ENCODE measurements around the gene TFPI2. TPM values are rescaled to one million over a fixed set of nuclear protein-coding genes. Genes with fewer than 3 reads are reported as not detected.

TFPI2 gene
- total RNA-seq (2022) = not detected in 2 replicates
- Bru-seq, nascent RNA = not detected
- BruChase-seq, experiment 1, labeled RNA remaining after a 2-hour chase = not detected
- not detected for BruChase-seq, experiment 2, labeled RNA remaining after a 6-hour chase
- long read RNA-seq, partial matches to known transcripts = 0 of 1 reads
- long read RNA-seq, other reads (novel, unspliced or antisense) = 0 of 1 reads

- Histone ChIP-seq H3K4me1 (no peaks in the 10 kb centered on the region), H3K9me3 (no peaks in the 10 kb centered on the region), H3K36me3 (ENCODE audit: control insufficient read depth, insufficient read depth, low read length) (no peaks in the 10 kb centered on the region), H3K27me3 (replicated peaks; ENCODE audit: control insufficient read depth, insufficient read depth, low read length) (no peaks in the 10 kb centered on the region), H3K4me3 (ENCODE audit: low read depth, low read length) (no peak within 1 kb of the TSS)
- no peak for DNase-seq
- peaks cover 12% of the 10 kb centered on the region for H3K27me3 Mint-ChIP-seq (ENCODE audit: insufficient read depth, unreplicated experiment)
- no peak for TF ChIP-seq CTCF (IDR thresholded peaks at IDR 0.05; ENCODE audit: insufficient read depth in 1 of 2, low read depth in 1 of 2, low read length in 1 of 2, severe bottlenecking in 1 of 2, unreplicated experiment in 1 of 2)
- POLR2A ChIA-PET = no interaction called here
- no peak within 1 kb of the TSS for H3K4me3 Mint-ChIP-seq (ENCODE audit: unreplicated experiment)
- no peaks in the 10 kb centered on the region for H3K9me3 Mint-ChIP-seq (ENCODE audit: unreplicated experiment)
- intact Hi-C loops (cut with micrococcal nuclease; ENCODE audit: unreplicated experiment) = no loop called here
- no peaks in the 10 kb centered on the region for H3K36me3 Mint-ChIP-seq (ENCODE audit: insufficient read depth, unreplicated experiment)
- no peaks in the 10 kb centered on the region for H3K4me1 Mint-ChIP-seq (ENCODE audit: low read depth, unreplicated experiment)
- no peak within 1 kb of the TSS for H3K27ac Mint-ChIP-seq (ENCODE audit: unreplicated experiment)
- CTCF ChIA-PET = no interaction called here
- BruUV-seq (replicated peaks) = no TSS peak
Measured at GRCh38 chr7:93890464-93891068, at the start of gene TFPI2. TSS of gene TFPI2 (minus strand) at chr7:93890753. CDS start at chr7:93890678, 75 bp downstream.

- Histone ChIP-seq H3K4me3 (ENCODE audit: low read depth, low read length) (no peak overlapping the region), H3K27me3 (replicated peaks; ENCODE audit: control insufficient read depth, insufficient read depth, low read length) (no peaks in the 10 kb centered on the region), H3K36me3 (ENCODE audit: control insufficient read depth, insufficient read depth, low read length) (no peaks in the 10 kb centered on the region), H3K4me1 (no peaks in the 10 kb centered on the region), H3K9me3 (no peaks in the 10 kb centered on the region)
- intact Hi-C loops (cut with micrococcal nuclease; ENCODE audit: unreplicated experiment) = no loop called here
- Mint-ChIP-seq H3K36me3 (ENCODE audit: insufficient read depth, unreplicated experiment) (no peaks in the 10 kb centered on the region), H3K27me3 (ENCODE audit: insufficient read depth, unreplicated experiment) (peaks cover 17% of the 10 kb centered on the region), H3K4me3 (ENCODE audit: unreplicated experiment) (no peak overlapping the region), H3K9me3 (ENCODE audit: unreplicated experiment) (no peaks in the 10 kb centered on the region), H3K27ac (ENCODE audit: unreplicated experiment) (no peak overlapping the region), H3K4me1 (ENCODE audit: low read depth, unreplicated experiment) (no peaks in the 10 kb centered on the region)
- TF ChIP-seq CTCF (IDR thresholded peaks at IDR 0.05; ENCODE audit: insufficient read depth in 1 of 2, low read depth in 1 of 2, low read length in 1 of 2, severe bottlenecking in 1 of 2, unreplicated experiment in 1 of 2) = no peak
- CTCF ChIA-PET = no interaction called here
- DNase-seq = no peak
- no TSS peak for BruUV-seq (replicated peaks)
- POLR2A ChIA-PET = no interaction called here
Measured at GRCh38 chr7:93938293-93938692, 47.7 kb upstream of the TFPI2 start.

- TF ChIP-seq CTCF (IDR thresholded peaks at IDR 0.05; ENCODE audit: insufficient read depth in 1 of 2, low read depth in 1 of 2, low read length in 1 of 2, severe bottlenecking in 1 of 2, unreplicated experiment in 1 of 2) = no peak
- Mint-ChIP-seq H3K9me3 (ENCODE audit: unreplicated experiment) (no peaks in the 10 kb centered on the region), H3K27me3 (ENCODE audit: insufficient read depth, unreplicated experiment) (peaks cover 15% of the 10 kb centered on the region), H3K27ac (ENCODE audit: unreplicated experiment) (no peak overlapping the region), H3K4me3 (ENCODE audit: unreplicated experiment) (no peak overlapping the region), H3K36me3 (ENCODE audit: insufficient read depth, unreplicated experiment) (no peaks in the 10 kb centered on the region), H3K4me1 (ENCODE audit: low read depth, unreplicated experiment) (no peaks in the 10 kb centered on the region)
- ChIA-PET CTCF (no interaction called here), POLR2A (no interaction called here)
- Histone ChIP-seq H3K4me1 (no peaks in the 10 kb centered on the region), H3K27me3 (replicated peaks; ENCODE audit: control insufficient read depth, insufficient read depth, low read length) (no peaks in the 10 kb centered on the region), H3K9me3 (no peaks in the 10 kb centered on the region), H3K36me3 (ENCODE audit: control insufficient read depth, insufficient read depth, low read length) (no peaks in the 10 kb centered on the region), H3K4me3 (ENCODE audit: low read depth, low read length) (no peak overlapping the region)
- intact Hi-C loops (cut with micrococcal nuclease; ENCODE audit: unreplicated experiment) = no loop called here
- DNase-seq = no peak
- no TSS peak for BruUV-seq (replicated peaks)
Measured at GRCh38 chr7:93937818-93938217, 47.3 kb upstream of the TFPI2 start.
